22Rv1 (cell line): ENCODE results near the gene DCAF7.

Experiments used
- CTCF ChIP-seq: fragments of 450-650 bp; IDR thresholded peaks from 2 replicates; pipeline ENCODE4 v1.5.1; 2017; ENCODE audit warnings: mild to moderate bottlenecking
- ZFX ChIP-seq: fragments of 450-650 bp; IDR thresholded peaks from 2 replicates; pipeline ENCODE4 v1.6.1; 2017; ENCODE audit warnings: antibody characterized with exemption, borderline replicate concordance

GRCh38 chr17:63558441-63558840, 8.2 kb downstream of the DCAF7 start:
- no peak for TF ChIP-seq CTCF
- no peak for TF ChIP-seq ZFX
